Type B pancreatic cell (in vitro differentiated cells): ENCODE measurements around the gene SUSD1. TPM values are rescaled to one million over a fixed set of nuclear protein-coding genes. Genes with fewer than 3 reads are reported as not detected.

Source experiments
- DNase-seq: peaks from one replicate; pipeline ENCODE4 v3.0.0; 2021; ENCODE audit warnings: mixed read lengths; ENCODE audit not compliant: unreplicated experiment; ENCODE audit errors: extremely low spot score
- H3K27ac Mint-ChIP-seq: 2 replicates; pipeline ENCODE4 v1.8.0; 2021; ENCODE audit warnings: mild to moderate bottlenecking, mixed read lengths
- H3K27me3 Mint-ChIP-seq: 2 replicates; pipeline ENCODE4 v1.8.0; 2021; ENCODE audit warnings: mixed read lengths
- H3K36me3 Mint-ChIP-seq: 2 replicates; pipeline ENCODE4 v1.8.0; 2021; ENCODE audit warnings: mixed read lengths
- H3K4me1 Mint-ChIP-seq: one replicate; pipeline ENCODE4 v1.8.0; 2021; ENCODE audit warnings: mixed read lengths; ENCODE audit not compliant: unreplicated experiment
- H3K4me3 Mint-ChIP-seq: 2 replicates; pipeline ENCODE4 v1.8.0; 2021; ENCODE audit warnings: mild to moderate bottlenecking, mixed read lengths
- H3K9me3 Mint-ChIP-seq: 2 replicates; pipeline ENCODE4 v1.8.0; 2021; ENCODE audit warnings: mixed read lengths
- total RNA-seq: library from RNA; stranded (reverse); gene quantifications from 2 replicates; pipeline ENCODE4 v1.2.1, GENCODE V29; 2021; ENCODE audit warnings: low replicate concordance
- TF ChIP-seq, protein P1 (sequence below): fragments of 200-600 bp; sonication (generic); conservative IDR thresholded peaks from 2 replicates; pipeline ENCODE4 v1.5.0; 2021; ENCODE audit warnings: antibody characterized with exemption, mild to moderate bottlenecking

The SUSD1 gene
- total RNA-seq, 1 donor from 2014 or later: 16.3 TPM

DNA sequence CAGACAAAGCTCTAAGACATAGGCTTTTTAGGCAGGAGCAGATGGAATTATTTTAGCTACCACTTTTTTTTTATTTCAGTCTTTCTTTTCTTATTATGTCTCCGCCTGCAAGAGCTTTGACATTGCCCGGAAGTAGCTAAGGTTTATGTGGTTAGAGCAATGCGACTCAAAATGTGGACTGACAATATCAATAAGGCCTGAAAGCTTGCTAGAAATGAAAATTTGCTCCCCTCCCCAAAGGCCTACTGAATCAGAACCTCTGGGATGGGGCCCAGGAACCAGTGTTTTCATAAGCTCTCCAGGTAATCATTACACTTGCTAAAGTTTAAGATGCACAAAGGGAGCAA, 81.3 kb downstream of the SUSD1 start:
- Mint-ChIP-seq H3K4me1 (peaks cover 17% of the 10 kb centered on the region), H3K4me3 (no peak overlapping the region), H3K36me3 (peaks cover 25% of the 10 kb centered on the region), H3K27ac (no peak overlapping the region), H3K9me3 (no peaks in the 10 kb centered on the region), H3K27me3 (no peaks in the 10 kb centered on the region)
- TF ChIP-seq, protein P1, sequence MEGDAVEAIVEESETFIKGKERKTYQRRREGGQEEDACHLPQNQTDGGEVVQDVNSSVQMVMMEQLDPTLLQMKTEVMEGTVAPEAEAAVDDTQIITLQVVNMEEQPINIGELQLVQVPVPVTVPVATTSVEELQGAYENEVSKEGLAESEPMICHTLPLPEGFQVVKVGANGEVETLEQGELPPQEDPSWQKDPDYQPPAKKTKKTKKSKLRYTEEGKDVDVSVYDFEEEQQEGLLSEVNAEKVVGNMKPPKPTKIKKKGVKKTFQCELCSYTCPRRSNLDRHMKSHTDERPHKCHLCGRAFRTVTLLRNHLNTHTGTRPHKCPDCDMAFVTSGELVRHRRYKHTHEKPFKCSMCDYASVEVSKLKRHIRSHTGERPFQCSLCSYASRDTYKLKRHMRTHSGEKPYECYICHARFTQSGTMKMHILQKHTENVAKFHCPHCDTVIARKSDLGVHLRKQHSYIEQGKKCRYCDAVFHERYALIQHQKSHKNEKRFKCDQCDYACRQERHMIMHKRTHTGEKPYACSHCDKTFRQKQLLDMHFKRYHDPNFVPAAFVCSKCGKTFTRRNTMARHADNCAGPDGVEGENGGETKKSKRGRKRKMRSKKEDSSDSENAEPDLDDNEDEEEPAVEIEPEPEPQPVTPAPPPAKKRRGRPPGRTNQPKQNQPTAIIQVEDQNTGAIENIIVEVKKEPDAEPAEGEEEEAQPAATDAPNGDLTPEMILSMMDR: no peak
- no peak for DNase-seq

- no peak for DNase-seq
- Mint-ChIP-seq H3K27me3 (no peaks in the 10 kb centered on the region), H3K4me3 (no peak overlapping the region), H3K4me1 (peaks cover 15% of the 10 kb centered on the region), H3K9me3 (no peaks in the 10 kb centered on the region), H3K27ac (no peak overlapping the region), H3K36me3 (peaks cover 24% of the 10 kb centered on the region)
- TF ChIP-seq, protein P1: no peak
Measured at GRCh38 chr9:112093147-112093869, 81.8 kb downstream of the SUSD1 start.

DNA sequence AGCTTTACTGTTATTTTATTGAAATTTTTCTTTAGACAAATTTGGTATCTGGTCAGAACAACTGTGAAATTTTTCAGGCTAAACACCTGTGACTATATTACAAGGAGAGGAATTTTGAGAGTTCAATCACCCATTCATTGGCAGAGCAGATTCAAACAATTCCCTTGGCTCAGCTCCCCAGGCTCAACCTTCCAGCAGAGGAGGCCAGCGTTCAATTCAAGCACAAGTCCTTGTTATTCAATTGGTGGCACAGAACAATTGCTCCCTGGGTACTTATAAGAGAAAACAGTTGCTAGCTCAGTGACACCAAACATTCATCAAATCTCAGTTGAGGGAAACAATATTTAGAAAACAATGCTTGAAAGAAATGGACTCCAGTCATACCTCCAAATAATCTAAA, 83.3 kb downstream of the SUSD1 start:
- H3K27me3 Mint-ChIP-seq: no peaks in the 10 kb centered on the region
- DNase-seq: no peak
- peaks cover 6% of the 10 kb centered on the region for H3K4me1 Mint-ChIP-seq
- H3K27ac Mint-ChIP-seq: no peak overlapping the region
- no peaks in the 10 kb centered on the region for H3K9me3 Mint-ChIP-seq
- no peak overlapping the region for H3K4me3 Mint-ChIP-seq
- TF ChIP-seq, protein P1: peak; percentile 48
- H3K36me3 Mint-ChIP-seq: peaks cover 27% of the 10 kb centered on the region

GRCh38 chr9:112087506-112087905, 87.6 kb downstream of the SUSD1 start:
- no peak overlapping the region for H3K4me3 Mint-ChIP-seq
- peaks cover 6% of the 10 kb centered on the region for H3K4me1 Mint-ChIP-seq
- H3K36me3 Mint-ChIP-seq: peaks cover 14% of the 10 kb centered on the region
- DNase-seq: no peak
- H3K27ac Mint-ChIP-seq: no peak overlapping the region
- no peaks in the 10 kb centered on the region for H3K27me3 Mint-ChIP-seq
- H3K9me3 Mint-ChIP-seq: no peaks in the 10 kb centered on the region
- TF ChIP-seq, protein P1: no peak

GRCh38 chr9:112086627-112087026, 88.5 kb downstream of the SUSD1 start:
- H3K27ac Mint-ChIP-seq: peak overlapping the region; percentile 88
- H3K9me3 Mint-ChIP-seq: peaks cover 5% of the 10 kb centered on the region
- no peak for DNase-seq
- H3K27me3 Mint-ChIP-seq: no peaks in the 10 kb centered on the region
- H3K4me1 Mint-ChIP-seq: peaks cover 2% of the 10 kb centered on the region
- H3K4me3 Mint-ChIP-seq: peak overlapping the region; percentile 33
- H3K36me3 Mint-ChIP-seq: peaks cover 20% of the 10 kb centered on the region
- TF ChIP-seq, protein P1: peak; percentile 81

- no peaks in the 10 kb centered on the region for H3K27me3 Mint-ChIP-seq
- peak overlapping the region; percentile 77 for H3K27ac Mint-ChIP-seq
- no peaks in the 10 kb centered on the region for H3K4me1 Mint-ChIP-seq
- H3K4me3 Mint-ChIP-seq: peak overlapping the region; percentile 53
- peaks cover 5% of the 10 kb centered on the region for H3K9me3 Mint-ChIP-seq
- no peak for DNase-seq
- peaks cover 26% of the 10 kb centered on the region for H3K36me3 Mint-ChIP-seq
- TF ChIP-seq, protein P1: no peak
Measured at GRCh38 chr9:112084907-112085306, 90.2 kb downstream of the SUSD1 start.
